Fibroblast of lung (primary cell): Measurements from ENCODE around the gene ECI1. TPM values are rescaled to one million over a fixed set of nuclear protein-coding genes. Genes with fewer than 3 reads are reported as not detected.

ENCODE experiments used
- DNase-seq, 2 donors: peaks; one replicate each; pipeline versions ENCODE4 v3.0.0 to v3.0.0-alpha.2; 2010; ENCODE audit warnings: low read depth in 2 of 2
- H2AFZ ChIP-seq: 2 replicates; pipeline ENCODE4 v1.5.1; 2012; ENCODE audit warnings: low read length, control low read depth, inconsistent platforms
- H3K27ac ChIP-seq: 2 replicates; pipeline ENCODE4 v1.5.1; 2011; ENCODE audit warnings: low read length, control low read depth; ENCODE audit not compliant: insufficient read depth
- H3K27me3 ChIP-seq: 2 replicates; pipeline ENCODE4 v1.5.1; 2011; ENCODE audit warnings: mild to moderate bottlenecking, low read length; ENCODE audit not compliant: control insufficient read depth, insufficient read depth
- H3K36me3 ChIP-seq: 2 replicates; pipeline ENCODE4 v1.5.1; 2011; ENCODE audit warnings: low read length; ENCODE audit not compliant: control insufficient read depth, insufficient read depth
- H3K4me1 ChIP-seq: 2 replicates; pipeline ENCODE4 v1.5.1; 2011; ENCODE audit warnings: low read length; ENCODE audit not compliant: control insufficient read depth, insufficient read depth; ENCODE audit errors: extremely low read depth
- H3K4me2 ChIP-seq: 2 replicates; pipeline ENCODE4 v1.5.1; 2011; ENCODE audit warnings: low read length, control low read depth; ENCODE audit not compliant: insufficient read depth; ENCODE audit errors: extremely low read depth
- H3K4me3 ChIP-seq, 4 experiments: fragments of 200-600 bp in 1 of 4; sonication (generic) in 1 of 4; replicated peaks in 1 of 4; 2 replicates each; pipeline ENCODE4 v1.5.1; 2011 to 2016; ENCODE audit warnings: low read length in 4 of 4, low read depth in 3 of 4, mild to moderate bottlenecking in 3 of 4, control low read depth in 2 of 4, inconsistent platforms in 1 of 4, mixed read lengths in 1 of 4; ENCODE audit not compliant: insufficient read depth in 1 of 4; ENCODE audit errors: control extremely low read depth in 1 of 4
- H3K79me2 ChIP-seq: 2 replicates; pipeline ENCODE4 v1.5.1; 2012; ENCODE audit warnings: mild to moderate bottlenecking, low read length, inconsistent platforms; ENCODE audit not compliant: control insufficient read depth, insufficient read depth
- H3K9ac ChIP-seq: 2 replicates; pipeline ENCODE4 v1.5.1; 2011; ENCODE audit warnings: mild to moderate bottlenecking, low read length, control low read depth; ENCODE audit not compliant: insufficient read depth
- H3K9me3 ChIP-seq: 2 replicates; pipeline ENCODE4 v1.5.1; 2012; ENCODE audit warnings: low read depth, low read length; ENCODE audit not compliant: control insufficient read depth, insufficient read depth
- H4K20me1 ChIP-seq: 2 replicates; pipeline ENCODE4 v1.5.1; 2011; ENCODE audit warnings: low read length; ENCODE audit not compliant: control insufficient read depth, insufficient read depth; ENCODE audit errors: extremely low read depth
- EZH2 ChIP-seq: IDR thresholded peaks from 2 replicates; pipeline ENCODE4 v1.5.1; 2012; ENCODE audit warnings: low read length, control low read depth, mild to moderate bottlenecking; ENCODE audit errors: missing control alignments
- polyA plus RNA-seq, 2 donors: library from polyadenylated mRNA; depleted of rRNA in 1 of 2; stranded (reverse) in 1 of 2; unstranded in 1 of 2; fragments of >200 nt; gene quantifications; 2 replicates each; pipeline ENCODE4 v1.2.1, GENCODE V29; 2011 to 2012; ENCODE audit warnings: missing spikeins in 1 of 2
- total RNA-seq: library from RNA; depleted of rRNA; stranded (reverse); fragments of >200 nt; gene quantifications from 2 replicates; pipeline ENCODE4 v1.2.1, GENCODE V29; 2014
- TF ChIP-seq, protein P1 (sequence below), 2 donors: IDR thresholded peaks in 1 of 2; conservative IDR thresholded peaks in 1 of 2; 1 replicate in 1 of 2; 2 replicates in 1 of 2; pipeline ENCODE4 v1.5.1; 2011 to 2012; ENCODE audit warnings: low read length in 2 of 2, control low read depth in 1 of 2, inconsistent platforms in 1 of 2, low read depth in 1 of 2, mild to moderate bottlenecking in 1 of 2

The ECI1 gene
- total and polyA plus RNA-seq, 2 donors (not counting 1 experiment from before 2014, with no cell fraction given), result 18.8 to 35.8 TPM

- peak; percentile 99 to 100 for DNase-seq
- peak within 1 kb of the TSS; percentile 47 for H2AFZ ChIP-seq
- peak within 1 kb of the TSS; percentile 75 to 99 (median 84) for H3K4me3 ChIP-seq
- H3K9ac ChIP-seq, result peak within 1 kb of the TSS; percentile 86
- peaks cover 2% of the 10 kb centered on the region for H3K4me1 ChIP-seq
- TF ChIP-seq EZH2, result no peak
- TF ChIP-seq, protein P1, sequence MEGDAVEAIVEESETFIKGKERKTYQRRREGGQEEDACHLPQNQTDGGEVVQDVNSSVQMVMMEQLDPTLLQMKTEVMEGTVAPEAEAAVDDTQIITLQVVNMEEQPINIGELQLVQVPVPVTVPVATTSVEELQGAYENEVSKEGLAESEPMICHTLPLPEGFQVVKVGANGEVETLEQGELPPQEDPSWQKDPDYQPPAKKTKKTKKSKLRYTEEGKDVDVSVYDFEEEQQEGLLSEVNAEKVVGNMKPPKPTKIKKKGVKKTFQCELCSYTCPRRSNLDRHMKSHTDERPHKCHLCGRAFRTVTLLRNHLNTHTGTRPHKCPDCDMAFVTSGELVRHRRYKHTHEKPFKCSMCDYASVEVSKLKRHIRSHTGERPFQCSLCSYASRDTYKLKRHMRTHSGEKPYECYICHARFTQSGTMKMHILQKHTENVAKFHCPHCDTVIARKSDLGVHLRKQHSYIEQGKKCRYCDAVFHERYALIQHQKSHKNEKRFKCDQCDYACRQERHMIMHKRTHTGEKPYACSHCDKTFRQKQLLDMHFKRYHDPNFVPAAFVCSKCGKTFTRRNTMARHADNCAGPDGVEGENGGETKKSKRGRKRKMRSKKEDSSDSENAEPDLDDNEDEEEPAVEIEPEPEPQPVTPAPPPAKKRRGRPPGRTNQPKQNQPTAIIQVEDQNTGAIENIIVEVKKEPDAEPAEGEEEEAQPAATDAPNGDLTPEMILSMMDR (conservative IDR thresholded peaks at IDR 0.05 in 1 of 2, IDR thresholded peaks at IDR 0.05 in 1 of 2; ENCODE audit: low read depth in 1 of 2, low read length in 2 of 2), result no peak
- H3K4me2 ChIP-seq, result peak within 1 kb of the TSS; percentile 94
- no peaks in the 10 kb centered on the region for H3K9me3 ChIP-seq
- H3K79me2 ChIP-seq, result peaks cover 38% of the 10 kb centered on the region
- H3K27me3 ChIP-seq, result no peaks in the 10 kb centered on the region
- H3K27ac ChIP-seq, result peak within 1 kb of the TSS; percentile 73
- no peaks in the 10 kb centered on the region for H4K20me1 ChIP-seq
- H3K36me3 ChIP-seq, result peaks cover 3% of the 10 kb centered on the region
These were observed 28.0 kb downstream of the ECI1 start, which contains the start of gene E4F1 for GRCh38 chr16:2223221-2223941. Gene E4F1, plus strand, starts transcription at chr16:2223591. Its CDS starts 23 bp downstream, at chr16:2223614.

GRCh38 chr16:2216330-2216729, 35.1 kb downstream of the ECI1 start:
- H2AFZ ChIP-seq, result no peak overlapping the region

DNA sequence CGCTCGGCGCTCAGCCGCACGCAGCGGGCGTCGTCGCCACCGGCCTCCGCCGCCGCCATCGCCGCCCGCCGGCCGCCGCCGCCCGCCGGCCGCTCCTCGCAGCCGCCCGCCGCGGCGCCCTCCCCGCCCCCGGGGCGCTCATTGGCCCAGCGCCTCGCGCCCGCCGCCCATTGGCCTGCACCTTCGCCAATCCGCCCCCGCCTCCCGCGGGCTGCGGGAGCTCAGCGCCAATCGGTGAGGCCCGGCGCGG, 36.7 kb downstream of the ECI1 start, which contains the start of gene PGP:
PGP (minus strand) TSS at position 122 of the 250 bp plus-strand sequence; CDS start at position 59, 63 bp downstream.
- H3K79me2 ChIP-seq, result peaks cover 18% of the 10 kb centered on the region
- no peaks in the 10 kb centered on the region for H3K9me3 ChIP-seq
- peak within 1 kb of the TSS; percentile 99 for H3K4me2 ChIP-seq
- no peak for DNase-seq
- peak within 1 kb of the TSS; percentile 84 for H3K9ac ChIP-seq
- H3K27me3 ChIP-seq, result no peaks in the 10 kb centered on the region
- H3K4me1 ChIP-seq, result peaks cover 7% of the 10 kb centered on the region
- H3K36me3 ChIP-seq, result peaks cover 5% of the 10 kb centered on the region
- TF ChIP-seq, protein P1 (conservative IDR thresholded peaks at IDR 0.05 in 1 of 2, IDR thresholded peaks at IDR 0.05 in 1 of 2; ENCODE audit: low read depth in 1 of 2, low read length in 2 of 2), result no peak
- no peak for TF ChIP-seq EZH2
- H3K4me3 ChIP-seq, result peak within 1 kb of the TSS; percentile 76 to 86 (median 80)
- no peaks in the 10 kb centered on the region for H4K20me1 ChIP-seq
- peak within 1 kb of the TSS; percentile 96 for H2AFZ ChIP-seq
- peak within 1 kb of the TSS; percentile 98 for H3K27ac ChIP-seq

More at GRCh38 chr16:2216330-2216729, 35.1 kb downstream of the ECI1 start:
- Histone ChIP-seq H3K79me2 (peaks cover 18% of the 10 kb centered on the region), H3K36me3 (peaks cover 2% of the 10 kb centered on the region), H3K9ac (no peak overlapping the region), H4K20me1 (no peaks in the 10 kb centered on the region), H3K4me1 (peaks cover 7% of the 10 kb centered on the region), H3K4me2 (no peak overlapping the region), H3K27ac (no peak overlapping the region), H3K4me3 (no peak overlapping the region), H3K9me3 (no peaks in the 10 kb centered on the region), H3K27me3 (no peaks in the 10 kb centered on the region)
- TF ChIP-seq, protein P1 (conservative IDR thresholded peaks at IDR 0.05 in 1 of 2, IDR thresholded peaks at IDR 0.05 in 1 of 2; ENCODE audit: low read depth in 1 of 2, low read length in 2 of 2), result no peak
- TF ChIP-seq EZH2, result no peak
- no peak for DNase-seq
